Bronchial smooth muscle cell (primary cell): ENCODE data around the gene TMTC3. TPM values are rescaled to one million over a fixed set of nuclear protein-coding genes. Genes with fewer than 3 reads are reported as not detected.

Source experiments
- total RNA-seq: library from RNA; depleted of rRNA; stranded (reverse); fragments of >200 nt; gene quantifications from 2 replicates; pipeline ENCODE4 v1.2.1, GENCODE V29; 2014

TMTC3 gene
- total RNA-seq, result 28.4 and 29.8 TPM in 2 replicates

DNA sequence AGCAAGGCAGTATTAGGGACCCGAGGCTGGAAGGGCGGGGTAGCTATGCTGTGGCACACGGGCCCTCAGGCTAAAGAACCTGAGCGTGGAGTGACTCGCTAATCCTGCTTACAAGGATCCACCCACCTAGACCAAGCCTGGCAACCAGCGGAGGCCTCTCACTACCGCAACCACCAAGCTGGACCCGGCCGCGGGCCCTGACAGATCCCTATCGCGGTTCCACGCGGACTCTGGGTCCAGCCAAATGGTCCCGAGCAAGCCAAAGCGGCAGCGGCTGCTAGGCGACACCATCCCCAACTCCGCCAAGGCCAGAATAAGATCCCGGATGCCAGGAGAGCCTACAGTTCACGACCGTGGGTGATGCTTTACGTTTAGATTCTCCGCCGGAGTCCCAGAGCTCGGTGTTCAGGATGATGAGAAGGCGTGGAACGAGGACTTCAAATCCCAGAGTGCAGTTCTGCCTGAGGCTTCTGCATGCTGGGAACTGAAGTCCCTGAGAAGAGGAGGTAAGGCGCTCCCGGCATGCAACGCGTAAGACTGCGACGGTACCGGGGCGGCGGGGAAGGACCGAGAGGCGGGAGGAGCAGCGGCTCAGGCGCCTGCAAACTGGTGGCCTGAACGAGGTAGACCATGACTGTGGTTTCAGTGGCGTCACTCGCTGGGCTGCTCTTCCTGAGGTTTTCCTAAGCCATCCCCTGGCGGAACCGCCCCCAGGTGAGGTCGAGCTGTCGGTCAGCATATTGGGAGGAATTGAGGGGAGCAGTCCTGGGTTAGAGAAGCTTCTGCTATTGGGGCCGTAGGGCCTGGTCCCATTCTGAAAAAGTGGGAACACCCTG, at the start of gene TMTC3, which contains the start of gene CEP290:
TMTC3 (plus strand) TSS at position 534 of the 836 bp plus-strand sequence. CDS start 6,009 bp downstream, outside the sequence.
CEP290 (minus strand) TSS at position 315 of the 836 bp plus-strand sequence. CDS start 781 bp downstream, outside the sequence.

Other genes with a start within 250 kb of the TMTC3 start
- not detected in 2 replicates for gene C12orf50, start 112.9 kb upstream of the TMTC3 start, total RNA-seq
- 4.1 and 8.4 TPM in 2 replicates for gene CEP290, start 219 bp upstream of the TMTC3 start, total RNA-seq